Fibroblast of skin of left quadriceps (primary cell): Measurements from ENCODE around the gene KLF6.

Experiments used
- DNase-seq, 2 experiments: peaks; one replicate each; pipeline ENCODE4 v3.0.0-alpha.2; 2013; ENCODE audit warnings: low read depth in 2 of 2

The KLF6 gene

GRCh38 chr10:3729397-3729976 lies 55.5 kb downstream of the KLF6 start:
- DNase-seq = no peak

DNA sequence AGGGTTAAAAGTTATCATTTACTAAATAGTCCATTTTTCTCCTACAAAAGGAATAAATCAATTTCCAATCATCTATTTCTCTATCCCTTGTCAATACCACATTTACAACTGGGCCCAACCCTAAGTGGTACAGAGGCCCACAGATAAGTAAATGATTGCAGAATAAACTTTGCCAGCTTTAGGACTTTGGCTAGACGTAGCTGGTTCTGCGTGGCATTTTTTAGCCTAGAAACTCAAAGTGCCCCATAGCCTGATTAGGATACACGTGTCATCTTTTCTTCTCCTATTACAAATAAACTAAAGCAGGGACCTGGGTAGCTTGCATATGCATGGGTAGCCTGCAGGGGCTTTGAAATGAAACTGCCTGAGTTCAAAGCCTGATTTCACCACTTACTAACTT lies 56.4 kb downstream of the KLF6 start:
- DNase-seq = no peak

GRCh38 chr10:3727268-3727667 lies 57.7 kb downstream of the KLF6 start:
- DNase-seq = no peak
